Natural killer cell (primary cell): ENCODE measurements around the gene MSI2. TPM values are rescaled to one million over a fixed set of nuclear protein-coding genes. Genes with fewer than 3 reads are reported as not detected.

Experiments used
- ATAC-seq, 3 donors: fragments of 150-1000 bp in 2 of 3; fragments of 200-7000 bp in 1 of 3; cut with Tn5 transposase; 1 replicate in 1 of 3; 2 replicates in 2 of 3; pipeline ENCODE4 v1.10.0; 2021; ENCODE audit warnings: mild to moderate bottlenecking in 2 of 3, moderate library complexity in 2 of 3
- DNase-seq, 2 donors: peaks; one replicate each; pipeline versions ENCODE4 v3.0.0 to v3.0.0-alpha.2; 2013 to 2021; ENCODE audit warnings: mixed read lengths in 1 of 2
- H3K27ac ChIP-seq: one replicate; pipeline ENCODE4 v1.5.1; 2013; ENCODE audit warnings: mild to moderate bottlenecking, low read length
- H3K27me3 ChIP-seq: one replicate; pipeline ENCODE4 v1.6.1; 2013; ENCODE audit warnings: low read length; ENCODE audit not compliant: control insufficient read depth, insufficient read depth
- H3K36me3 ChIP-seq: one replicate; pipeline ENCODE4 v1.6.1; 2013; ENCODE audit warnings: low read length; ENCODE audit not compliant: control insufficient read depth, insufficient read depth
- H3K4me1 ChIP-seq: one replicate; pipeline ENCODE4 v1.6.1; 2013; ENCODE audit warnings: low read length; ENCODE audit not compliant: control insufficient read depth, insufficient read depth
- H3K4me3 ChIP-seq: one replicate; pipeline ENCODE4 v1.5.1; 2013; ENCODE audit warnings: low read length
- H3K9me3 ChIP-seq: one replicate; pipeline ENCODE4 v1.6.1; 2013; ENCODE audit warnings: low read length; ENCODE audit not compliant: control insufficient read depth, insufficient read depth
- H3K27ac Mint-ChIP-seq, 2 donors: one replicate each; pipeline ENCODE4 v1.8.0; 2022; ENCODE audit warnings: mild to moderate bottlenecking in 2 of 2, mixed read lengths in 2 of 2, moderate library complexity in 1 of 2
- H3K27me3 Mint-ChIP-seq, 2 donors: one replicate each; pipeline ENCODE4 v1.8.0; 2022; ENCODE audit warnings: low read depth in 2 of 2, mixed read lengths in 2 of 2
- H3K36me3 Mint-ChIP-seq: one replicate; pipeline ENCODE4 v1.8.0; 2022; ENCODE audit warnings: mixed read lengths
- H3K4me1 Mint-ChIP-seq, 2 donors: one replicate each; pipeline ENCODE4 v1.8.0; 2022; ENCODE audit warnings: mixed read lengths in 2 of 2
- H3K4me3 Mint-ChIP-seq: one replicate; pipeline ENCODE4 v1.8.0; 2022; ENCODE audit warnings: mild to moderate bottlenecking, moderate library complexity, mixed read lengths
- H3K9me3 Mint-ChIP-seq, 2 donors: one replicate each; pipeline ENCODE4 v1.8.0; 2022; ENCODE audit warnings: mixed read lengths in 2 of 2
- CTCF ChIP-seq: fragments of 200-600 bp; IDR thresholded peaks from one replicate; pipeline ENCODE4 v1.8.0; 2022; ENCODE audit warnings: antibody characterized with exemption
- WGBS: methylation state at CpG from one replicate; pipeline ENCODE4 v1.1.7; 2013; ENCODE audit warnings: missing lambda C conversion rate; ENCODE audit not compliant: insufficient coverage; 5-methylcytosine and 5-hydroxymethylcytosine counted together
- intact Hi-C: fragments of 100-400 bp; cut with micrococcal nuclease; formaldehyde crosslinking; loops from one replicate; pipeline ENCODE4 v1.14.2; 2022
- total RNA-seq, 4 donors: library from RNA; stranded (reverse); fragments of 120-200 nt in 1 of 4; gene quantifications; one replicate each; pipeline versions ENCODE4 v1.2.3 to v1.2.4, GENCODE V29; 2013 to 2022

MSI2 gene
- total RNA-seq, 3 donors from 2014 or later (not counting 1 experiment from before 2014, with no cell fraction given), result 95.5 to 145 (median 96.8) TPM

GRCh38 chr17:57669671-57670529, 413.6 kb downstream of the MSI2 start:
- WGBS, result 91% methylated on average over 10 of the region's 10 CpGs
- H3K27me3 Mint-ChIP-seq, result no peaks in the 10 kb centered on the region

GRCh38 chr17:57670769-57671569, 414.6 kb downstream of the MSI2 start:
- ATAC-seq, result no peak
- H3K4me1 ChIP-seq, result peaks cover 27% of the 10 kb centered on the region
- Mint-ChIP-seq H3K27ac (no peak overlapping the region), H3K4me1 (peaks cover 17 to 38% of the 10 kb centered on the region in 2 donors), H3K27me3 (no peaks in the 10 kb centered on the region), H3K4me3 (no peak overlapping the region), H3K36me3 (no peaks in the 10 kb centered on the region), H3K9me3 (no peaks in the 10 kb centered on the region)
- H3K4me3 ChIP-seq, result no peak overlapping the region
- H3K9me3 ChIP-seq, result no peaks in the 10 kb centered on the region
- peaks cover 4% of the 10 kb centered on the region for H3K36me3 ChIP-seq
- DNase-seq, result no peak
- TF ChIP-seq CTCF, result no peak
- H3K27ac ChIP-seq, result peak overlapping the region; percentile 28
- WGBS, result 84% methylated on average over 8 of the region's 8 CpGs
- H3K27me3 ChIP-seq, result no peaks in the 10 kb centered on the region
- intact Hi-C loops, result no loop called here

More at GRCh38 chr17:57669671-57670529, 413.6 kb downstream of the MSI2 start:
- DNase-seq (no peak), ATAC-seq (no peak)
- intact Hi-C loops, result no loop called here
- peak overlapping the region in 1 of 2 donors; percentile 10 for H3K27ac Mint-ChIP-seq
- Histone ChIP-seq H3K27ac (no peak overlapping the region), H3K9me3 (no peaks in the 10 kb centered on the region), H3K4me1 (peaks cover 30% of the 10 kb centered on the region), H3K27me3 (no peaks in the 10 kb centered on the region), H3K36me3 (no peaks in the 10 kb centered on the region), H3K4me3 (no peak overlapping the region)
- no peak for TF ChIP-seq CTCF
- peaks cover 17 to 38% of the 10 kb centered on the region in 2 donors for H3K4me1 Mint-ChIP-seq
- H3K9me3 Mint-ChIP-seq, result no peaks in the 10 kb centered on the region
- no peak overlapping the region for H3K4me3 Mint-ChIP-seq
- no peaks in the 10 kb centered on the region for H3K36me3 Mint-ChIP-seq

- H3K9me3 ChIP-seq, result no peaks in the 10 kb centered on the region
- intact Hi-C loops, result loop anchor here (1.0 kb wide), 2 partner anchors 74 to 429 kb away; no protein-coding TSS in a partner anchor
Observed at GRCh38 chr17:57671667-57672632, 415.6 kb downstream of the MSI2 start.

More at GRCh38 chr17:57671667-57672632, 415.6 kb downstream of the MSI2 start:
- ATAC-seq (peak; percentile 80 to 92 (median 87)), DNase-seq (peak; percentile 52 to 85)
- Mint-ChIP-seq H3K27me3 (no peaks in the 10 kb centered on the region), H3K36me3 (no peaks in the 10 kb centered on the region), H3K9me3 (no peaks in the 10 kb centered on the region), H3K4me3 (peak overlapping the region; percentile 35), H3K4me1 (peaks cover 17 to 32% of the 10 kb centered on the region in 2 donors), H3K27ac (peak overlapping the region; percentile 31 to 43)
- H3K4me1 ChIP-seq, result peaks cover 26% of the 10 kb centered on the region
- peak; percentile 92 for TF ChIP-seq CTCF
- peak overlapping the region; percentile 8 for H3K27ac ChIP-seq
- H3K36me3 ChIP-seq, result peaks cover 6% of the 10 kb centered on the region
- no peak overlapping the region for H3K4me3 ChIP-seq
- 51% methylated on average over 20 of the region's 21 CpGs for WGBS
- H3K27me3 ChIP-seq, result no peaks in the 10 kb centered on the region
